Bone marrow (tissue), 2 donors: ENCODE data around the gene NAMPT.
"Not testable (repeated sequence)": the region's sequence is repeated elsewhere in the genome, so short reads cannot be mapped to it uniquely, and the experiment has no call there.

Experiments
- DNase-seq, 2 donors: peaks; one replicate each; lab custom pipeline; 2025; lab: John Stamatoyannopoulos, UW

The NAMPT gene

DNA sequence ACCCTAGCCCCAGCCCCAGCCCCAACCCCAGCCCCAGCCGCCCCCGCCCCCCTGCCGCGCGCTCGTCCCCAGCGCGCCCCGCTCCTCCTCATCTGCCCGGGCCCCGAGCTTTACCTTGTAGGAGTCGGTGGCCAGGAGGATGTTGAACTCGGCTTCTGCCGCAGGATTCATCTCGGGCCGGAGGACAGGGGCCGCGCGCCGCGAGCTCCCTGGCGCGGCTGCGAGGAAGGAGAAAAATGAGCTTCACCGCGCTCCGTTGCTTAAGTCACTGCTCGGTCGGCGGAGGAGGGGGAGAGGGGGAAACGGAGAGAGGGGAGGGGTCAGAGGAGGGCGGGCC is at the start of gene NAMPT:
TSS of gene NAMPT (minus strand) at position 270 of the 337 bp plus-strand sequence. CDS start at position 171, 99 bp downstream.
- DNase-seq = no peak

DNA sequence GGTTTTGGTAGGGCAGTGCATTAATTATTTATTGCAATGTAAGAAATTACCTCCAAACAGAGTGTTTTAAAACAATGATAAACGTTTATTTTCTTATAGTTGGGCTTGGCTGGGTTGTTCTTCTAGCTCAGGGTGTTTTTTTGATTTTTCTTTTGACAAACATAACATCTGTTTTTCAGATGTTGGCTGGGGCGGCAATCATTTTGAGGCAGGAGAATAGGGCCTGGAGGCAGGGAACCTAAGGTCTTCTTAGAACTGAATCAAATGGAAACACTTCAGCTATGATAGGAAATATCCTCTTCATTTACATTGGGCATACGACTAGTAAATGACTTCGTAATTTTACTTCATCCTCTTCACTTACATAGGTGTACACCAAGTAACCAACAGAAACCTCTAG is 47.4 kb upstream of the NAMPT start:
- DNase-seq = no peak

- no peak for DNase-seq
These were observed 46.8 kb upstream of the NAMPT start for GRCh38 chr7:106331441-106332175.

DNA sequence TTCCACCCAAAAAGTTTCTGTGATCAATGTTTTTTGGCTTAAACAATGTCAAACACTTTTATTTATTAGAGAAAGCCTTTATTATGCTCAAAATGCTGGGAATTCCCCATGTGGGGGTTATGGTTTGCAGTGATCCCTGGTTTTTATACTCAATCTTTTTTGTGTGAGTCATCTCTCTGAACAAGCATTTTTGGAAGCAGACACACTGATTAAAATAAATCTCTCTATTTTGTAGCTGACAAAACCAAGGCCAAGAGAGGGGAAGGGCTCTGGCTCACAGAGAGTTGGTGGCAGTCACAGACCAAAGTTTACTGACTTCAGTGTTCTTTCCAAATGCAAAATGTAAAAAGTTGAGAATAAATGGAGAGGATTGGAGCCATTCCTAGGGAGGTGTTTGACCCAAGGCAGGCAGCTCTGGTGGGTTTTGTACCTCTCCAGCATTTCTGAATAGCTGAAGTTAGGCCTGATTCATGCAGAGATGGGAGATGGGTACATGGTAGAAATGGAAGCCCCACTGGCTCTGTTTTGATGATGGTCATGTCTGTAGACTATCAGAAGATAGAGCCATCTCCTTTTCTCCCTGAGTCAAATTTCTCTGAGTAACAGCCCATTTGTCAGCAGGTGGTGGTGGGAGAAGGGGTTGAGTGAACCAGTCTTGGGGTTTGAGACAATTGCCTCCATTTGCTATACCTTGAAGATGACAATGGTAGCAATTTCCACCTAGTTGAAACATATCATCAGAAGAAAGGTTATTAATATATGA is 45.4 kb upstream of the NAMPT start:
- no peak for DNase-seq

DNA sequence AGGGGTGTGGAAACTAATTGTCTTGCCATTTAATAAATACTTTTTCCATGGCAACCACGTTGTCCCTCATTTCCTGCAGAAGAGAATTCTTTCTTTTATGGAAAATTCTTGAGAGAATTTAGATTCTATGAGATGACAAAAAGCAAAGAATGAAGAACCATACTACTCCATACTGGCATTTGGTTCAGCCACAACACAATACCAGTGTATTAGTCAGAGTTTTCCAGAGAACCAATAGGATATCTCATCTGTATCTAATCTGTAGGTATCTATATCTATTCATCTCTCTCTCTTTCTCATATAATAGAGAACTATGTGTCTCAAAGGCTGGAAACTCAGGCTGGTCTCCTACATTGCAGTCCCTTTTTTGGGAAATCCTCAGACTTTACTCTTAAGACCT is 44.6 kb upstream of the NAMPT start:
- DNase-seq = no peak

GRCh38 chr7:106327538-106328481 is 43.0 kb upstream of the NAMPT start:
- DNase-seq = no peak

- DNase-seq = no peak
These were observed 42.1 kb upstream of the NAMPT start for GRCh38 chr7:106326594-106327537.

DNA sequence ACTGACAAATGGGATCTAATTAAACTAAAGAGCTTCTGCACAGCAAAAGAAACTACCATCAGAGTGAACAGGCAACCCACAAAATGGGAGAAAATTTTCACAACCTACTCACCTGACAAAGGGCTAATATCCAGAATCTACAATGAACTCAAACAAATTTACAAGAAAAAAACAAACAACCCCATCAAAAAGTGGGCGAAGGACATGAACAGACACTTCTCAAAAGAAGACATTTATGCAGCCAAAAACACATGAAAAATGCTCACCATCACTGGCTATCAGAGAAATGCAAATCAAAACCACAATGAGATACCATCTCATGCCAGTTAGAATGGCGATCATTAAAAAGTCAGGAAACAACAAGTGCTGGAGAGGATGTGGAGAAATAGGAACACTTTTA is 39.7 kb upstream of the NAMPT start:
- DNase-seq = not testable (repeated sequence)

GRCh38 chr7:106320254-106320770 is 35.5 kb upstream of the NAMPT start:
- not testable (repeated sequence) for DNase-seq

DNA sequence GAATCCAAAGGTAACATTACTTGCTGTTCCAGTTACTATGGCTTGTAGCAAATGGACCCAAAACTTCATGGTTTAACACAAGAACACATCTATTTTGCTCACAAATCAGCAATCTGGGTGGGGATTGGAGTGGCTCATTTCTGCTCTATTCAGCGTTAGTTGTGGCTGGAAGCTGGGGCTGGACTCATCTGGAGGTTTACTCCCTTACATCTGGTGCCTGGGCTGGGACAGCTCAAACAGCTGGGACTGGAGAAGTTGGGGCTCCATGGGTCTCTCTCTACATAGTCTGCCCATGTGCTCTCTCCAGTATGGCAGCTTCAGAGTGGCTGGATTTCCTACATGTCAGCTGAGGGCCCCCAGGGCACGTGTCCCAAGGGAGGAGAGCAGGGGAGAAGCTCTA is 33.7 kb upstream of the NAMPT start:
- DNase-seq = no peak

- DNase-seq = no peak
These were observed 33.2 kb upstream of the NAMPT start for GRCh38 chr7:106317971-106318370.

GRCh38 chr7:106316947-106317346 is 32.2 kb upstream of the NAMPT start:
- DNase-seq = no peak

- no peak for DNase-seq
These were observed 30.1 kb upstream of the NAMPT start for GRCh38 chr7:106314875-106315274.

DNA sequence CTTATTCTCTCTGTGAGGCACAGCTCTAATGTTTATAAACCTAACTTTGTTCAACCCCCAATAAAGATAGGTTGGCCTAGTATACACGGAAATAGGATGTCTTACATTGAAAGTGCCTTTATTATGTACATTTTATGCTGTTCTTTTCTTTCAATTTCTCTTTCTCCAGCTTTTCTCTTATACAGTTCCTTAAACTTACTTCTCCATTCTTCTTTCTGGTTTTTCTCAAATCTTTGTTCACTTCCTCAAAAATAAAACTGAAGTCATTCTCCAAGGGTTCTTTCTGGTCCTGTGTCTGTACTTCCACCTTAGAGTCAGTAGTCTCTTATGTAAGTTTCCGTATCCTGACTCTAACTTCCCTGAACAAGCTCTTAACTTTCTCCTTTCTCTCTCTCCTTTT is 29.2 kb upstream of the NAMPT start:
- DNase-seq = peak in 1 of 2 donors; percentile 79

- no peak for DNase-seq
These were observed 28.7 kb upstream of the NAMPT start for GRCh38 chr7:106313456-106313901.

DNA sequence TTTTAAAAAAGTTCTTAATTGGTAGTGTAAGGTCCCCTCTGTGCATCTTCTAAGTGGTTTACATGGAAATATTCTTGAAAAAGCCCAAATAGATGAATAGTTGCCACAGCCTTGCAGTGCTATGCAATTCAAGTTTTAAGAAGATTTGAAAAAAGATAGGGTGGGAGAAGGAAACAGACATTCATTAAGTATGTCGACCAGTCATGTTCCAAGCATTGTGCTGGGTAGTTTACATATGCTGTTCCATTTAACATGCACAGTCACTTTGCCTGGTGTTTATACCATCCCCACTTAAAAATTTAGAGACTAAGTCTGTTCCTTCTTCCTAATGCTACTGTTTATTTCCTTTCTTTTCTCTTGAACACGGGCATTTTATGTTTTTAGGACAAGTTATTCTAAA is 28.1 kb upstream of the NAMPT start:
- no peak for DNase-seq

DNA sequence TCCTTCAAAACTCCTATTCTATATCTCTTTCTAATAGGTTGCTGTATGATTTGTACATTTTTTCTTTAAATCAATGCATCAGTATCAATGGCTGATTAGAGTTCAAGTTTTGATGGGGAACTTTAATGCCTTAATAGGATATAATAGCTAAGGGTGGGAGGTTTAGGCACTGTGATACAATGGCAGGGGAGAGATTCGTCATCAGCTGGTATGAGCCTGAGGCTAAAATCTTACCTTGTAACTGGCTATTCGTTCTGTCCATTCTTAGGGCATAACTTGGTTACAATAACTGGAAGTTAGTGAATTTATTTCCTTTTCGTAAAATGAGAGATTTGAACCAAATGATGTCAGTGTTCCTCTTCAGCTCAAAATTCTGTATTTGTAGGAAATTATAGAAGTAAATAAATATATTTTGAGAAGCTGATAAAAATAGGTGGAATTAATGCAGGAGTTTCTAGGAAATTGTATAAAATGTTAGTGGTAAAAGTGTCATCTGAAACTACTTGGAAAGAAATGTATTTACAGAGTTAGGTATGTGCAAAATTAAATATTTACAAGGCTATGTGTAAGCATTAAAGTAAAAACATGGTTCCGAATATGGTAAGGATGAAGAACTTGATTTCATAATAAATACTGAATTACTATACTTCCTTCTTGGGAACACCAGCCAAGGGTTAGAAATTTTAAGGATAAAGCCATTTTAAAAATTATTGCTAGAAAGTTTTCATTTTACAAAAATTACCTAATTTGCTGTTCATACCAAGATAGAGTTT is 27.5 kb upstream of the NAMPT start:
- no peak for DNase-seq

GRCh38 chr7:106309362-106309761 is 24.6 kb upstream of the NAMPT start:
- no peak for DNase-seq

DNA sequence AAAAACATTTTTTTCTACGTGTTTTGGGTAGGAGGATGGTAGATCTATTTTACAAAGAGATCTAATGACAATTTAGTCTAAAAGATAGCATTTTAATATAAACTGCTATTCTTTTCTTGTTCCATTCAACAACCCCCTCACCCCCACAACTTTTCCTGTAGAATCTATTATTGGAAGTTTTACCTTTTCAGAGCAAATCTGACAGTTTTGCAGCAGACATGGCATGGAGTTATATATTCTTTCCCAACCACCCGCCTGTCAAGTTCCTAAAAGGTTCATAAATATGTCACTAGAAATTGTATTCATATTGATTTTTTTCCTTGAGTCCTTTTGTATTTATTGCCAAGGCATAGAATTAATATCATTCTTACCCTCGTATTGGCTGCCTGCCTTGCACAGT is 21.5 kb upstream of the NAMPT start:
- no peak for DNase-seq

GRCh38 chr7:106305732-106306131 is 20.9 kb upstream of the NAMPT start:
- DNase-seq = no peak
